Mesodermal cell (in vitro differentiated cells): ENCODE results near the gene ELMO1.

Experiments used
- H3K27ac ChIP-seq: 2 replicates; pipeline ENCODE4 v1.7.0; 2013; ENCODE audit warnings: mild to moderate bottlenecking, low read depth, low read length, moderate library complexity; ENCODE audit not compliant: severe bottlenecking
- H3K36me3 ChIP-seq: 2 replicates; pipeline ENCODE4 v1.7.1; 2013; ENCODE audit warnings: mild to moderate bottlenecking, low read length, moderate library complexity; ENCODE audit not compliant: control insufficient read depth, insufficient read depth
- H3K4me1 ChIP-seq: one replicate; pipeline ENCODE4 v1.7.1; 2013; ENCODE audit warnings: mild to moderate bottlenecking, low read length; ENCODE audit not compliant: insufficient read depth, control insufficient read depth, poor library complexity, severe bottlenecking
- H3K4me3 ChIP-seq: 2 replicates; pipeline ENCODE4 v1.7.0; 2013; ENCODE audit warnings: low read length, control low read depth, mild to moderate bottlenecking; ENCODE audit not compliant: insufficient read depth, poor library complexity, severe bottlenecking; ENCODE audit errors: extremely low read depth
- H3K9me3 ChIP-seq: 2 replicates; pipeline ENCODE4 v1.7.1; 2013; ENCODE audit warnings: mild to moderate bottlenecking, low read length, moderate library complexity; ENCODE audit not compliant: control insufficient read depth
- WGBS, 2 experiments: methylation state at CpG; one replicate each; pipeline ENCODE4 v1.1.5; 2013; ENCODE audit warnings: missing lambda C conversion rate in 2 of 2; ENCODE audit not compliant: insufficient coverage in 2 of 2; 5-methylcytosine and 5-hydroxymethylcytosine counted together

The ELMO1 gene

DNA sequence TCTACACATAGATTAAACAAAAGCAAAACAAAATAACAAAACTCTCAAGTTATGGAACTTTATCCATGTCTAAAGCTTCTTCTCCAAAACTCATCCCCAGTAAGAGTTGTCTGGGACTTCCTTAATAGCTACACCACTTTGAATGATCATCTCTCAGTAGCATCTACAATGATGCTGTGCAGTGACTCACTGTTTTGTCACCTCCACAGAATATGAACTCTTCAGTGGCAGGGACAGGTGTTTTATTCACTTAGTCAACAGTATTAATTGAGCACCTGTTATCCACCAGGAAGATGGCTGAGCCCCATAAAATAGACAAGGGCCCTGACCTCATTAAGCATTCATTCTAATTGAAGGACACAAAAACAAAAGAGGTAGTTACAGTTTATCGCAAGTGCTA lies 350.7 kb downstream of the ELMO1 start:
- Histone ChIP-seq H3K4me3 (no peak overlapping the region), H3K27ac (no peak overlapping the region), H3K9me3 (no peaks in the 10 kb centered on the region), H3K4me1 (no peaks in the 10 kb centered on the region), H3K36me3 (peaks cover 2% of the 10 kb centered on the region)
- 100% methylated on average over 1 of the region's 1 CpG for WGBS, 2 experiments

DNA sequence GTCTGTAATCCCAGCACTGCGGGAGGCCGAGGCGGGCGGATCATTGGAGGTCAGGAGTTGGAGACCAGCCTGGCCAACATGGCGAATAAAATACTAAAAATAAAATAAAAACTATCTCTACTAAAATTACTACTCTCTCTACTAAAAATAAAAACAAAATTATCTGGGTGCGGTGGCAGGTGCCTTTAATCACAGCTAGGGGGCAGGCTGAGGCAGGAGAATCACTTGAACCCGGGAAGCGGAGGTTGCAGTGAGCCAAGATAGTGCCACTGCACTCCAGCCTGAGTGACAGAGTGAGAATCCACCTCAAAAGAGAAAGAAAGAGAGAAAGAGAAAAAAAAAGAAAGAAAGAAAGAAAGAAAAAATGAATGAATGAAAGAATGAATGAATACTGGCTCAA lies 351.4 kb downstream of the ELMO1 start:
- Histone ChIP-seq H3K36me3 (peaks cover 2% of the 10 kb centered on the region), H3K4me1 (no peaks in the 10 kb centered on the region), H3K4me3 (no peak overlapping the region), H3K27ac (no peak overlapping the region), H3K9me3 (no peaks in the 10 kb centered on the region)
- 91 to 94% methylated on average over 3 to 5 of the region's 8 CpGs for WGBS, 2 experiments

DNA sequence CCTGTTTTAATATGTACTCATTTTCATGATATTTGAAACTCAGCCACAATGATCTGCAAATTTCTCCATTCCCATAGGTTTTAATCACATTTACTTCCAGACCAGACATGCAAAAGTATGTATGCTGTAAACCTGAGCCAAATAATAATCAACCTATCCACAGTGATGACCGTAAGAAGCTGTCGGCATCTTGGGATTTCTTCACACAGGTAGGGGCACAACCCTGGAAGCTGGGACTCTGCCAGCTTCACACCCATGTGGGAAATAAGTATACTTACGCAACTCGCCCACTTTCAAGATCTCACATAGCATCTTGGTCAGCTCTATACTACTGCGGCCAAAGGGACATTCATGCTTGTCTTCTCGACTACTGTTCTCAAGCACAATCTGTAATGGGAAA lies 352.3 kb downstream of the ELMO1 start:
- Histone ChIP-seq H3K4me1 (no peaks in the 10 kb centered on the region), H3K36me3 (peaks cover 2% of the 10 kb centered on the region), H3K27ac (no peak overlapping the region), H3K9me3 (no peaks in the 10 kb centered on the region), H3K4me3 (no peak overlapping the region)
- 73% methylated on average over 2 of the region's 6 CpGs; no CpG with 5 or more reads in 1 of the 2 experiments for WGBS, 2 experiments

DNA sequence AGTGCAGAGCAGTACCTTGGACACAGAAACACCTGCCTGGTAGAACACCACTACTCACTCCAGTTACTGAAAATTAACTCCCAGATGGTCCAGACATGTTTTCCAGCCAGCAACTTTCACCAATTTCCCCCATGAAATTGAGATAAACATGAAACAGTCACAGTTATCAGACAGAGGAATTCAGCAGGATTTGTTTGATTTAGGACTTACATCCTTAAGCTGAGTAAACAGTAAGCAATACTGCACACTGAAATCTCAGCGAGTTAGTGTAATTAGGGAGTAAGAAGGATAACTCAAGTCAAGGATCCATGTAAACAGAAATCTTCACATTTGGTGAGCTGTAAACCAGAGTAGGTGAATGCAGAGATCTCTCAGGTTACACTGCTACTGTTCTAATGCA lies 353.5 kb downstream of the ELMO1 start:
- H3K4me1 ChIP-seq: no peaks in the 10 kb centered on the region
- H3K36me3 ChIP-seq: peaks cover 2% of the 10 kb centered on the region
- no peak overlapping the region for H3K27ac ChIP-seq
- 83 to 100% methylated on average over 1 of the region's 1 CpG for WGBS, 2 experiments
- no peak overlapping the region for H3K4me3 ChIP-seq
- no peaks in the 10 kb centered on the region for H3K9me3 ChIP-seq

DNA sequence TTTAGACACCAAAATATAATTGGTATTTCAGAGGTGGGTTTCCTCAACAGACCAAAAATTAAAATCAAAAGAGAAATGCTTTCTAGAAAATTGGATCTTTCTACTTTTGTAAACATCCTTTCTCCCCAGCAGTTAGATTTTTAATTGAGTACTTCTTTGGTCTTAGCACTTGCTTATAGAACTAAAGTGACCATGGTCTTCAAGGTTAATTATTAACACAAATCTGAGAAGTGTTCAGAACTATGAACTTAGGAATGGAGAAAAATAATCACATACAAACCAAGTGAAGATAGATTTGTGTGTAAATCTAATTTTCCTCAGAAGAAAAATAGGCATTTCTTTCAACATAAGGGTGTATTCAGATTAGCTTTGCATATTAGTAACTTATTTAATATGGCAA lies 355.4 kb downstream of the ELMO1 start:
- H3K4me1 ChIP-seq: no peaks in the 10 kb centered on the region
- H3K36me3 ChIP-seq: peaks cover 2% of the 10 kb centered on the region
- H3K4me3 ChIP-seq: no peak overlapping the region
- no peak overlapping the region for H3K27ac ChIP-seq
- no peaks in the 10 kb centered on the region for H3K9me3 ChIP-seq

DNA sequence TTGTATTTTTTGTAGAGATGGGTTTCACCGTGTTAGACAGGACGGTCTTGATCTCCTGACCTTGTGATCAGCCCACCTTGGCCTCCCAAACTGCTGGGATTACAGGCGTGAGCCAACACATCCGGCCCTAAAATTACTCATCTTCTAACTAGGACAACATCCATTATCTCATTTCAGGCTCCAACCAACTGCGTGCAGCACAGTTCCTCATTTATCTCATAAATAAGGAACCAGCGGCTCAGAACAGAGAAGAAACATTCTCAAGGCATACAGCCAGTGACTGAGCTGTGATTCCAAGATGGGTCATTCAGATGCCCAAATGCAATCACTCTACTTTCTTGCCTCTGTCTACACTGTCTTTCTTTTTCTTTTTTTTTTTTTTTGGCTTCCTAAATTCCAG lies 356.1 kb downstream of the ELMO1 start:
- Histone ChIP-seq H3K9me3 (no peaks in the 10 kb centered on the region), H3K27ac (no peak overlapping the region), H3K36me3 (peaks cover 2% of the 10 kb centered on the region), H3K4me3 (no peak overlapping the region), H3K4me1 (no peaks in the 10 kb centered on the region)
- WGBS, 2 experiments: 84 to 90% methylated on average over 4 to 5 of the region's 6 CpGs

DNA sequence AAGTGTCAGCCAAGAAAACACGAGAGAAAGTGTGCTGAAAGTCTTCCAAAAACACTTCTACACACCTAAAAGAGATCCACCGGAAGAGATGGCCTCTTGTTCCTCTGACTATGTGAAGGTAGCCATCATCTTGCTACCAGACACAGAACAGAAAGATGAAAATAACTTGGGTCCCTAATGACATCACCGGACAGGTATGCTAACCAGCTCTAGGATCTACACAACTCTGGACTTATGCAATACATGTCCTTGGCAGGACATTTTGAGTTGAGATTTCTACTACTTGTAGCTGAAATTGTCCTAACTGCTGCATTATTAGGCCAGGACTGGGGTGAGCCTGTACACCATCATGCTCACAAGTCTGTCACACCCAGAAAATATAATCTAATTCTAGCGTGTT lies 358.7 kb downstream of the ELMO1 start:
- Histone ChIP-seq H3K9me3 (no peaks in the 10 kb centered on the region), H3K4me3 (no peak overlapping the region), H3K27ac (no peak overlapping the region), H3K4me1 (no peaks in the 10 kb centered on the region), H3K36me3 (no peaks in the 10 kb centered on the region)
- 88 to 93% methylated on average over 2 to 4 of the region's 4 CpGs for WGBS, 2 experiments

DNA sequence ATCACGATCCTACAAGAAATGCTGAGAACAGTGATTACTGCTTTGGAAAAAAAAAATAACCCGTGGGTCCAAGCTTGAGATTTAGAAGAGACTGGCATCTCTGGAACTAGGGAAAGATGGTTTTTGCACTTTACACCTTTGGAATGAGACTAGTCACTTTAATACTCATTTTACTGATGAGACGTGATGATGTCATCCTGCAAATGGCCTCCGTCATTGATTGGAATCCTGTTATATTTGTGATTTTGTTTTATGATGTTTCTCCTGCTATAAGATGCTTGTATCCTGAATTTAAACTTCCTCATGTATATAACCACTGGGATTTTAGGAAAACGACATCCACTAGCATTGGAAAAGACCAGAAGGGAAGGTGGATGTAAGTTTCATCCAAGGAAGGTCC lies 363.1 kb downstream of the ELMO1 start:
- no peaks in the 10 kb centered on the region for H3K4me1 ChIP-seq
- H3K27ac ChIP-seq: no peak overlapping the region
- no peak overlapping the region for H3K4me3 ChIP-seq
- H3K36me3 ChIP-seq: no peaks in the 10 kb centered on the region
- no peaks in the 10 kb centered on the region for H3K9me3 ChIP-seq
- 88% methylated on average over 1 to 5 of the region's 5 CpGs for WGBS, 2 experiments

DNA sequence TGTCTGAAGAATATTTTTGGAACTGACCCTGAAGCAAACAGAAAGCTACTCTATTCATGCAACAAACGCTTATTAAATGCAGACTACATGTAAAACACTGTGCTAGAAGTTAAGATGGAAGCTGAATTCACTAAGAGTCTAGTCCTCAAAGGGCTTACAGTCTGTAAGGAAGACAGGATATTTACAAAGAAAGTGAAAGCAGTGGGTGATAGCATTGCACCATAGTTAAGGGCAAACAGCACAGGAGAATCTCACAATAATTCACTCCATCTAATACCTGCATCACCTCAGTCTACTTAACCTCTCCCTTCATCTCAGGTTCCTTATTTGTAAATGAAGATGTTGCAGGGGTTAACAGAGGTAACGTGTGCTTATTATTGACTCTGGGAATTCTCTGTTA lies 364.4 kb downstream of the ELMO1 start:
- no peaks in the 10 kb centered on the region for H3K4me1 ChIP-seq
- WGBS, 2 experiments: 100% methylated on average over 1 of the region's 2 CpGs; no CpG with 5 or more reads in 1 of the 2 experiments
- H3K36me3 ChIP-seq: no peaks in the 10 kb centered on the region
- H3K4me3 ChIP-seq: no peak overlapping the region
- no peaks in the 10 kb centered on the region for H3K9me3 ChIP-seq
- no peak overlapping the region for H3K27ac ChIP-seq

DNA sequence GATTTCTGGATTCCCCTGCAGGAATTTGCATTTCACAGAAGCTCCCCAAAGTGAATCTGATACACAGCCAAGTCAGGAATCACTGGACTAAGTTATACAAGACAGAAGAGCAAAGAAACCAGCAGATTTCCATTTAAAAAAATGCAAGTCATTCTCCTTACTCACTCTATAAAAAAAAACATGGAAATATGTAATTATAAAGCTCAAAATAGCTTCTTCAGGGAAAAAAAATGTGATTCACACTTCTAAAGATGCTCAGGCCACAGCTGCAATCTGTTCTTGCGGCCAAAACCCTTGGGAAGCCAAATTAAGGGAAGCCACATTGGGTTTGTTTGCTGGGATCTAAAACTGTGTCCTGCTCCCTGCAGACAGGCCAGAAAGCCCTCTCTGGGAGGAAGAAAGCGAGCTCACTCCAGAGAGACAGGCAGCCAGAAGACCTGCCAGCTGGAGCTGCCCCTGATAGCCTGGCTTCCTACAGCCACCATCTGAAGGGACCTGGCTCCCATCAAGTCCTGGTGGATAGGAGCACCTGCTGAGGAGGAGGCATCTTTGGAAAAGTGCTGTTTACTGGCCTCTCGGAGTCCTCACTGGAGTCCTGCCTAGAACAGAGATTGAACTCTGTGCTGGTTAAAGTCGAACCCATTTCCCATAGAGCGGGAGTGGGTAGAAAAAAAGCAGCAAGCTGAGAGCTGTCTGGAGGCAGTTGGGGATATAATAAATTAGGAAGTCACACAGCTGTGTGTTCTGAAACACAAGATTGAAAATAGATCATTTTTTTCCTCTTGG lies 365.2 kb downstream of the ELMO1 start:
- WGBS, 2 experiments: 94 to 97% methylated on average over 4 to 5 of the region's 5 CpGs

DNA sequence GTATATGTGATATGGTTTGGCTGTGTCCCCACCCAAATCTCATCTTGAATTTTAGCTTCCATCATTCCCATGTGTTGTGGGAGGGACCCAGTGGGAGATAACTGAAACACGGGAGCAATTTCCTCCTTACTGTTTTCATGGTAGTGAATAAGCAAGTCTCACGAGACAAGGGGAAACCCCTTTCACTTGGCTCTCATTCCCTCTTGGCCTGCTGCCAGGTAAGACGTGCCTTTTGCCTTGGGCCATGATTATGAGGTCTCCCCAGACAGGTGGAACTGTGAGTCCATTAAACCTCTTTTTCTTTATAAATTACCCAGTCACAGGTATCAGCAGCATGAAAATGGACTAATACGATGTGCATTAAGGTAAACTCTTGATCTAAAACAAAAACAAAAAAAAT lies 367.2 kb downstream of the ELMO1 start:
- WGBS, 2 experiments: 87 to 88% methylated on average over 3 of the region's 4 CpGs
- no peaks in the 10 kb centered on the region for H3K9me3 ChIP-seq
- H3K4me1 ChIP-seq: no peaks in the 10 kb centered on the region
- no peaks in the 10 kb centered on the region for H3K36me3 ChIP-seq
- no peak overlapping the region for H3K4me3 ChIP-seq
- no peak overlapping the region for H3K27ac ChIP-seq

More for the DNA sequence above, 365.2 kb downstream of the ELMO1 start:
- H3K4me1 ChIP-seq: no peaks in the 10 kb centered on the region
- no peaks in the 10 kb centered on the region for H3K9me3 ChIP-seq
- no peak overlapping the region for H3K27ac ChIP-seq
- no peaks in the 10 kb centered on the region for H3K36me3 ChIP-seq
- H3K4me3 ChIP-seq: no peak overlapping the region
